GM19099 (cell line): Measurements from ENCODE around the gene ECT2L.

Experiments used
- POLR2A ChIP-seq: IDR thresholded peaks from 3 replicates; pipeline ENCODE4 v1.6.1; 2011; ENCODE audit warnings: low read depth; ENCODE audit not compliant: insufficient read length; ENCODE audit errors: extremely low read depth

ECT2L gene

GRCh38 chr6:138925806-138926205 lies 129.9 kb downstream of the ECT2L start:
- TF ChIP-seq POLR2A: no peak

DNA sequence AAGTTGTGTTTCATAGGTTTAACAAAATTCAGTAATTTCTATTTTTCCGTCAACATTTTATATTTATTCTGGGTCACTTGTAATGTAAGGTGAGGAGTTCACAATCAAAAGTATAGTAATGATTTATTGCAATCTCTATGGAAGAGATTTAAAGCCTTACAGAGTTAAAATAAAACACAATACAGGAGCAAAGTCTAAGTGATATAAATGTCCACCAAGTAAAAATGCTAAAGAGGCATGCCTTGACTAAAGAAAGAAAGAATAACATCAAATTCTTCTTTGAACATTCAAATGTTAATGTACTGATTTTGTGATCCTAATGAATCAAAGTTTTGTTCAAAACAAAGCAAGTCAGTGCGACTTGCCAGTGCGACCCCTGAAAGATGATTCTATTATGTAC lies 130.7 kb downstream of the ECT2L start:
- no peak for TF ChIP-seq POLR2A

GRCh38 chr6:138931660-138932059 lies 135.8 kb downstream of the ECT2L start:
- no peak for TF ChIP-seq POLR2A

DNA sequence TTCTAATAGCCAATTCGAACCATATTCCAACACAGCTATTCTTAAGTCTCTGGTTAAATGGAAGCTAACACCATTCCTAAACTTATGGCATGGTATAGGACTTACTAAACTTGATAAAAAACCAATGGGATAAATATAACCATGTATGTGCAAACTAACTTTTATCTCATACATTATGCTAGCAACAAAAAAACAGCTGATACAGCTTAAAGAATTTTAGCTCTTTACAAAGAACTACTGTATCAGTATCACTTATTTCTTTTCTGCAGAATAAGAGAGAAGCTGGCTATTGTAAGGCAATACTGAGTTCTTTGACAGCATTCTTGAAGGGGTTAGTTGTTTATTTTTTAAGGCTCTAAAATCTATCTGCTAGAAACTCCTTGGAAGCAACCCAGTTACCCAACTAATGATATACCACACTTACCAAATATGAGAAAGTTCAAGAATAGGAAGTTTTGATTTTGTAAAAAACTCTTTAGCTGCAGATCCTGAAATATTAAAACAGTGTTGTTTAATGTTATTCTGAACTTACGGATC lies 147.3 kb downstream of the ECT2L start:
- TF ChIP-seq POLR2A: no peak

- no peak for TF ChIP-seq POLR2A
Measured at GRCh38 chr6:138944412-138944811, 148.5 kb downstream of the ECT2L start.

- no peak for TF ChIP-seq POLR2A
Measured at GRCh38 chr6:138945354-138945753, 149.5 kb downstream of the ECT2L start.

- no peak for TF ChIP-seq POLR2A
Measured at GRCh38 chr6:138948004-138948403, 152.1 kb downstream of the ECT2L start.

GRCh38 chr6:138948546-138949179 lies 152.8 kb downstream of the ECT2L start:
- no peak for TF ChIP-seq POLR2A

GRCh38 chr6:138953451-138953850 lies 157.6 kb downstream of the ECT2L start:
- no peak for TF ChIP-seq POLR2A
